ENCODE results near the gene TLR3.

TLR3 gene

DNA sequence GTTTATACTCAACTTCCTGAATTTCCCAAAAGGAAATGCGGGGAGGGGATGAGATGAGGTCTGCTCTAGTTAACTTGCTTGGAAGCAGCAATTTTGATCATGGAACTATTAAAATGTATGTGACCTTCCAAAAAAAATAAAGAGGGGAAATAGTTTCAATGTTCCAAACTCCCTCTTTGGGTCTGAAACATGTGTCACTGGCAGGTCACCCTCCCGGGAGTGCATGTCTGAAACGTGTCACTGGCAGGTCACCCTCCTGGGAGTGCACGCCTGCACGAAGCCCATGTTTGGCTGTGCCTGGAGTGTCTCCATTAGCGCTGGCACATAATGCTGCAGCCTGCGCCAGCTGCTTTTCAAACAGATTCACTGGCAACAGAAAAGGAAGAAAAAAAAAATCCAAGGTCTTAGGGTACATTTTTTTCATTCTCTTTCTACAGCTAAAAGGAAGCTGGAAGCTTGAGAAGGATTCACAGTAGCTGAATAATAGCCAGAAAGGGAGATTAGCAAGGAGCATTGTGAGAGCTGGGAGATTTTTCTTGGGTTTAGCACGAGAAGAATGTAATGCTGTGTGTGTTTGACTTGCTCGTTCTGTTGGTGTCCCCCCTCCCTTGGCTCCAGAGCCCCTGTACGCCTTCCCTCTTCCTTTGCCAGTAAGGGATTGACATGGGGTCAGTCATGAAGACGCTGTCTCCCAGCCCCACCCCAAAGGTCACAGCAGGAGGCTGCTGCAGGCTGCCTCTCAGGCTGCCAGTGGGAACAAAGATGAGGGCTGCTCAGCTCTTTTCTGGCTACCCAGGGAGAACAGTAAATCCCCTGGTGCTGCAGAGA is 39.2 kb upstream of the TLR3 start:
- DNase-seq, result no peak
- Histone ChIP-seq H3K36me3 (replicated peaks; ENCODE audit: insufficient read depth, low read length) (no peaks in the 10 kb centered on the region), H3F3A (ENCODE audit: insufficient read depth, low read length) (no peaks in the 10 kb centered on the region), H3K9me3 (replicated peaks; ENCODE audit: insufficient read depth, low read length) (no peaks in the 10 kb centered on the region), H3K9me2 (replicated peaks; ENCODE audit: insufficient read depth, low read length) (no peaks in the 10 kb centered on the region), H3K4me2 (ENCODE audit: low read depth, low read length) (no peak overlapping the region), H4K20me1 (ENCODE audit: insufficient read depth, low read length) (no peaks in the 10 kb centered on the region), H3K4me3 (ENCODE audit: low read length) (no peak overlapping the region), H2AFZ (ENCODE audit: low read length) (no peak overlapping the region), H3K79me2 (ENCODE audit: low read length) (no peaks in the 10 kb centered on the region), H3K4me1 (ENCODE audit: low read length) (no peaks in the 10 kb centered on the region), H3K27ac (ENCODE audit: low read length) (no peak overlapping the region), H3K27me3 (replicated peaks; ENCODE audit: insufficient read depth, low read length) (no peaks in the 10 kb centered on the region), H3K9ac (ENCODE audit: low read length) (no peak overlapping the region)
- TF ChIP-seq EZH2 (optimal IDR thresholded peaks at IDR 0.05; ENCODE audit: low read depth, low read length) (no peak), EZH2phosphoT487 (IDR thresholded peaks at IDR 0.05; ENCODE audit: low read length) (no peak)
- TF ChIP-seq, protein P1, sequence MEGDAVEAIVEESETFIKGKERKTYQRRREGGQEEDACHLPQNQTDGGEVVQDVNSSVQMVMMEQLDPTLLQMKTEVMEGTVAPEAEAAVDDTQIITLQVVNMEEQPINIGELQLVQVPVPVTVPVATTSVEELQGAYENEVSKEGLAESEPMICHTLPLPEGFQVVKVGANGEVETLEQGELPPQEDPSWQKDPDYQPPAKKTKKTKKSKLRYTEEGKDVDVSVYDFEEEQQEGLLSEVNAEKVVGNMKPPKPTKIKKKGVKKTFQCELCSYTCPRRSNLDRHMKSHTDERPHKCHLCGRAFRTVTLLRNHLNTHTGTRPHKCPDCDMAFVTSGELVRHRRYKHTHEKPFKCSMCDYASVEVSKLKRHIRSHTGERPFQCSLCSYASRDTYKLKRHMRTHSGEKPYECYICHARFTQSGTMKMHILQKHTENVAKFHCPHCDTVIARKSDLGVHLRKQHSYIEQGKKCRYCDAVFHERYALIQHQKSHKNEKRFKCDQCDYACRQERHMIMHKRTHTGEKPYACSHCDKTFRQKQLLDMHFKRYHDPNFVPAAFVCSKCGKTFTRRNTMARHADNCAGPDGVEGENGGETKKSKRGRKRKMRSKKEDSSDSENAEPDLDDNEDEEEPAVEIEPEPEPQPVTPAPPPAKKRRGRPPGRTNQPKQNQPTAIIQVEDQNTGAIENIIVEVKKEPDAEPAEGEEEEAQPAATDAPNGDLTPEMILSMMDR (IDR thresholded peaks at IDR 0.05; ENCODE audit: low read length), result no peak

GRCh38 chr4:186030399-186030775 is 38.6 kb upstream of the TLR3 start:
- Histone ChIP-seq H3K36me3 (replicated peaks; ENCODE audit: insufficient read depth, low read length) (no peaks in the 10 kb centered on the region), H3K79me2 (ENCODE audit: low read length) (no peaks in the 10 kb centered on the region), H3F3A (ENCODE audit: insufficient read depth, low read length) (no peaks in the 10 kb centered on the region), H3K4me2 (ENCODE audit: low read depth, low read length) (no peak overlapping the region), H3K9ac (ENCODE audit: low read length) (no peak overlapping the region), H3K4me1 (ENCODE audit: low read length) (no peaks in the 10 kb centered on the region), H3K9me2 (replicated peaks; ENCODE audit: insufficient read depth, low read length) (no peaks in the 10 kb centered on the region), H4K20me1 (ENCODE audit: insufficient read depth, low read length) (no peaks in the 10 kb centered on the region), H3K27me3 (replicated peaks; ENCODE audit: insufficient read depth, low read length) (no peaks in the 10 kb centered on the region), H3K27ac (ENCODE audit: low read length) (no peak overlapping the region), H2AFZ (ENCODE audit: low read length) (no peak overlapping the region), H3K9me3 (replicated peaks; ENCODE audit: insufficient read depth, low read length) (no peaks in the 10 kb centered on the region), H3K4me3 (ENCODE audit: low read length) (no peak overlapping the region)
- DNase-seq, result no peak
- TF ChIP-seq EZH2 (optimal IDR thresholded peaks at IDR 0.05; ENCODE audit: low read depth, low read length) (no peak), EZH2phosphoT487 (IDR thresholded peaks at IDR 0.05; ENCODE audit: low read length) (no peak)
- TF ChIP-seq, protein P1 (IDR thresholded peaks at IDR 0.05; ENCODE audit: low read length), result no peak

GRCh38 chr4:186030795-186031194 is 38.2 kb upstream of the TLR3 start:
- Histone ChIP-seq H3K27ac (ENCODE audit: low read length) (no peak overlapping the region), H3K9ac (ENCODE audit: low read length) (no peak overlapping the region), H3K4me1 (ENCODE audit: low read length) (no peaks in the 10 kb centered on the region), H3K9me3 (replicated peaks; ENCODE audit: insufficient read depth, low read length) (no peaks in the 10 kb centered on the region), H3K4me2 (ENCODE audit: low read depth, low read length) (no peak overlapping the region), H3K36me3 (replicated peaks; ENCODE audit: insufficient read depth, low read length) (no peaks in the 10 kb centered on the region), H3K9me2 (replicated peaks; ENCODE audit: insufficient read depth, low read length) (no peaks in the 10 kb centered on the region), H3K4me3 (ENCODE audit: low read length) (no peak overlapping the region), H2AFZ (ENCODE audit: low read length) (no peak overlapping the region), H3K79me2 (ENCODE audit: low read length) (no peaks in the 10 kb centered on the region), H4K20me1 (ENCODE audit: insufficient read depth, low read length) (no peaks in the 10 kb centered on the region), H3F3A (ENCODE audit: insufficient read depth, low read length) (no peaks in the 10 kb centered on the region), H3K27me3 (replicated peaks; ENCODE audit: insufficient read depth, low read length) (no peaks in the 10 kb centered on the region)
- DNase-seq, result no peak
- TF ChIP-seq EZH2 (optimal IDR thresholded peaks at IDR 0.05; ENCODE audit: low read depth, low read length), result no peak
- TF ChIP-seq EZH2phosphoT487 (IDR thresholded peaks at IDR 0.05; ENCODE audit: low read length), result no peak
- TF ChIP-seq, protein P1 (IDR thresholded peaks at IDR 0.05; ENCODE audit: low read length), result no peak
